ENCODE results near the gene SIGLEC9.
"Not testable (repeated sequence)": the region's sequence is repeated elsewhere in the genome, so short reads cannot be mapped to it uniquely, and the experiment has no call there.

Gene SIGLEC9

GRCh38 chr19:51157265-51157664 is 32.6 kb downstream of the SIGLEC9 start:
- H3K9ac ChIP-seq (ENCODE audit: low read depth, low read length) = no peak overlapping the region
- no peaks in the 10 kb centered on the region for H3K36me3 ChIP-seq (ENCODE audit: insufficient read depth, low read length)
- H3K4me1 ChIP-seq (ENCODE audit: insufficient read depth, low read length) = no peaks in the 10 kb centered on the region
- H3K9me3 ChIP-seq (ENCODE audit: control insufficient read depth, insufficient read depth, low read length) = no peaks in the 10 kb centered on the region

GRCh38 chr19:51158474-51159129 is 33.9 kb downstream of the SIGLEC9 start:
- Histone ChIP-seq H3K36me3 (ENCODE audit: insufficient read depth, low read length) (no peaks in the 10 kb centered on the region), H3K9me3 (ENCODE audit: control insufficient read depth, insufficient read depth, low read length) (no peaks in the 10 kb centered on the region), H3K4me1 (ENCODE audit: insufficient read depth, low read length) (no peaks in the 10 kb centered on the region), H3K9ac (ENCODE audit: low read depth, low read length) (no peak overlapping the region)

- Histone ChIP-seq H3K4me1 (ENCODE audit: insufficient read depth, low read length) (no peaks in the 10 kb centered on the region), H3K9me3 (ENCODE audit: control insufficient read depth, insufficient read depth, low read length) (no peaks in the 10 kb centered on the region), H3K36me3 (ENCODE audit: insufficient read depth, low read length) (no peaks in the 10 kb centered on the region), H3K9ac (ENCODE audit: low read depth, low read length) (no peak overlapping the region)
Observed at GRCh38 chr19:51159656-51160055, 35.0 kb downstream of the SIGLEC9 start.

GRCh38 chr19:51161266-51161665 is 36.6 kb downstream of the SIGLEC9 start:
- H3K9me3 ChIP-seq (ENCODE audit: control insufficient read depth, insufficient read depth, low read length) = no peaks in the 10 kb centered on the region
- H3K9ac ChIP-seq (ENCODE audit: low read depth, low read length) = no peak overlapping the region
- H3K4me1 ChIP-seq (ENCODE audit: insufficient read depth, low read length) = no peaks in the 10 kb centered on the region
- no peaks in the 10 kb centered on the region for H3K36me3 ChIP-seq (ENCODE audit: insufficient read depth, low read length)

GRCh38 chr19:51161867-51162496 is 37.3 kb downstream of the SIGLEC9 start:
- Histone ChIP-seq H3K4me1 (ENCODE audit: insufficient read depth, low read length) (no peaks in the 10 kb centered on the region), H3K36me3 (ENCODE audit: insufficient read depth, low read length) (no peaks in the 10 kb centered on the region), H3K9ac (ENCODE audit: low read depth, low read length) (no peak overlapping the region), H3K9me3 (ENCODE audit: control insufficient read depth, insufficient read depth, low read length) (no peaks in the 10 kb centered on the region)

- Histone ChIP-seq H3K9me3 (ENCODE audit: control insufficient read depth, insufficient read depth, low read length) (no peaks in the 10 kb centered on the region), H3K36me3 (ENCODE audit: insufficient read depth, low read length) (no peaks in the 10 kb centered on the region), H3K9ac (ENCODE audit: low read depth, low read length) (no peak overlapping the region), H3K4me1 (ENCODE audit: insufficient read depth, low read length) (no peaks in the 10 kb centered on the region)
Observed at GRCh38 chr19:51163257-51163656, 38.6 kb downstream of the SIGLEC9 start.

- no peaks in the 10 kb centered on the region for H3K9me3 ChIP-seq (ENCODE audit: control insufficient read depth, insufficient read depth, low read length)
- H3K4me1 ChIP-seq (ENCODE audit: insufficient read depth, low read length) = no peaks in the 10 kb centered on the region
- no peak overlapping the region for H3K9ac ChIP-seq (ENCODE audit: low read depth, low read length)
- H3K36me3 ChIP-seq (ENCODE audit: insufficient read depth, low read length) = no peaks in the 10 kb centered on the region
Observed at GRCh38 chr19:51164215-51164614, 39.5 kb downstream of the SIGLEC9 start.

GRCh38 chr19:51166846-51167490 is 42.3 kb downstream of the SIGLEC9 start:
- Histone ChIP-seq H3K4me1 (ENCODE audit: insufficient read depth, low read length) (no peaks in the 10 kb centered on the region), H3K9ac (ENCODE audit: low read depth, low read length) (no peak overlapping the region), H3K9me3 (ENCODE audit: control insufficient read depth, insufficient read depth, low read length) (no peaks in the 10 kb centered on the region), H3K36me3 (ENCODE audit: insufficient read depth, low read length) (no peaks in the 10 kb centered on the region)

GRCh38 chr19:51168564-51169282 is 44.0 kb downstream of the SIGLEC9 start:
- H3K36me3 ChIP-seq (ENCODE audit: insufficient read depth, low read length) = no peaks in the 10 kb centered on the region
- no peaks in the 10 kb centered on the region for H3K9me3 ChIP-seq (ENCODE audit: control insufficient read depth, insufficient read depth, low read length)
- H3K4me1 ChIP-seq (ENCODE audit: insufficient read depth, low read length) = no peaks in the 10 kb centered on the region
- H3K9ac ChIP-seq (ENCODE audit: low read depth, low read length) = no peak overlapping the region; the same call in 1 of the 2 replicates

GRCh38 chr19:51169283-51169918 is 44.7 kb downstream of the SIGLEC9 start:
- not testable (repeated sequence) for H3K9me3 ChIP-seq (ENCODE audit: control insufficient read depth, insufficient read depth, low read length); H3K9ac ChIP-seq (ENCODE audit: low read depth, low read length); H3K4me1 ChIP-seq (ENCODE audit: insufficient read depth, low read length); H3K36me3 ChIP-seq (ENCODE audit: insufficient read depth, low read length)

GRCh38 chr19:51172223-51172622 is 47.5 kb downstream of the SIGLEC9 start:
- H3K9me3 ChIP-seq (ENCODE audit: control insufficient read depth, insufficient read depth, low read length) = no peaks in the 10 kb centered on the region
- no peaks in the 10 kb centered on the region for H3K4me1 ChIP-seq (ENCODE audit: insufficient read depth, low read length)
- H3K36me3 ChIP-seq (ENCODE audit: insufficient read depth, low read length) = no peaks in the 10 kb centered on the region
- H3K9ac ChIP-seq (ENCODE audit: low read depth, low read length) = no peak overlapping the region

- Histone ChIP-seq H3K9ac (ENCODE audit: low read depth, low read length) (no peak overlapping the region), H3K9me3 (ENCODE audit: control insufficient read depth, insufficient read depth, low read length) (no peaks in the 10 kb centered on the region), H3K36me3 (ENCODE audit: insufficient read depth, low read length) (no peaks in the 10 kb centered on the region), H3K4me1 (ENCODE audit: insufficient read depth, low read length) (no peaks in the 10 kb centered on the region)
Observed at GRCh38 chr19:51173681-51174080, 49.0 kb downstream of the SIGLEC9 start.

- Histone ChIP-seq H3K9me3 (ENCODE audit: control insufficient read depth, insufficient read depth, low read length) (no peaks in the 10 kb centered on the region), H3K4me1 (ENCODE audit: insufficient read depth, low read length) (no peaks in the 10 kb centered on the region), H3K9ac (ENCODE audit: low read depth, low read length) (no peak overlapping the region), H3K36me3 (ENCODE audit: insufficient read depth, low read length) (no peaks in the 10 kb centered on the region)
Observed at GRCh38 chr19:51179256-51179655, 54.5 kb downstream of the SIGLEC9 start.

All from ES-I3 (cell line).